Stimulated activated CD4-positive, alpha-beta T cell treated with anti-CD3 and anti-CD28 coated beads, Interleukin-2, amount 100 ng/mL, for 24 hours (primary cell): ENCODE results near the gene SIX5.
"Not testable (repeated sequence)": the region's sequence is repeated elsewhere in the genome, so short reads cannot be mapped to it uniquely, and the experiment has no call there.

Experiments
- DNase-seq, 2 donors: peaks; one replicate each; pipeline ENCODE4 v3.0.0-alpha.2; 2020

SIX5 gene

DNA sequence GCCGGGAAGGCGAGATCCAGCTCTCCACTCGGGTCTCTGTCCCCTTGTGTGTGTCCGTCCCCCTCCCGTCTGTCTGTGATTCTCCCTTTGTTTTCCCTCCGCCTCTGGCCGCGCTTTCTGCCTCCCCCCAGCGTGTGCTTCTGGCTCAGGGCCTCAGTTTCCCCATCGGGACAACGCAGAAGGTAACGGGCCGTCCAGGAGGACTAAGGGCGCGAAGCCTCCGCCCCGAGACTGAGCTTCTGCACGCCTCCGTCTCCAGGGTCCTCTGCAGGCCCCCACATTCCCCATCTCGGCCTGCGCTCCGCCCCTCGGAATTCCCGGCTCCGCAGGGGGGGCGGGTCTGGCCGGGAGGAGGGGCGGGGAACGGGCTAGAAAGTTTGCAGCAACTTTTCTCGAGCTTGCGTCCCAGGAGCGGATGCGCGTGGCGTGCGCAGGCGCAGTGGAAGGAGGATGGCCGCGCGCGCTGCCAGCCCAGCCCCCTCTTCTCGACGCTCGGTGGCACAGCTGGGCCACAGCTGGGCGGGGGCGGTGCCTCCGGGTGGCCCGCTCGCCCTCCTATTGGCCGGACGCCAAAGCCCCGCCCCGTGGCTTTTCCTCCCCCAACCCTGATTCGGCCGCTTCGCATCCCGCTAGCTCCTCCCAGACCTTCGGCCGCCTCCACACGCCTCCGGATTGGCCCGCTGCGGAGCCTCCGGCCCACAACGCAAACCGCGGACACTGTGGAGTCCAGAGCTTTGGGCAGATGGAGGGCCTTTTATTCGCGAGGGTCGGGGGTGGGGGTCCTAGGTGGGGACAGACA is at the start of gene SIX5:
Gene SIX5 (minus strand): TSS at position 269 of the 799 bp plus-strand sequence. CDS start 408 bp downstream, outside the sequence.
- DNase-seq, result peak; percentile 94 to 97

DNA sequence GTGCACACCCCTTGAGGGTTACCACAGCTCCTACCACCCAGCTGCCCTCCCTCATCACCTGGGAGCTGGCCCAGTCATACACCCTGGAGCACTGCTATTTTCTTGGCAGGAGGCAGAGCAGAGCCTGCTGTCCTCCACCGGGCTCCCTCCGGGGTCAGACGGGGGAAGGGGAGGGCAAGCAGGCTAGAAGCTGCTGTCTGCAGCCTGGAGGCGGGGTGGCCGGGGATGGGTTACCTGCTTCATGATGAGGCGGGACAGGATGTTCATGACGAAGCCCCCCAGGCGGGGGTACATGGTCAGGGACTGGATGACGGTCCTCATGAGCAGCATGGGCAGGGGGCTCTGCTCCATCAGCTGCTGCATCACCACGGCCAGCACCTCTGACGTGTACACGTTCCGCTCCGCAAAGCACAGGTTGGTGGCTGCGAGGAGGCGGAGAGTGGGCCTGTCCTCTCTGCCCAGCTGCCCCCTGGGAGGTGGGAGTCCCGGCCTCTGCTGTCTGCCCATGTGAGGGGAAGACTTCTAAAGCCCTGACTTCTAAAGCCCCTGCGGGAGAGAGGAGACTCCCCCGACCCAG is 48.8 kb upstream of the SIX5 start:
- DNase-seq, result no peak

DNA sequence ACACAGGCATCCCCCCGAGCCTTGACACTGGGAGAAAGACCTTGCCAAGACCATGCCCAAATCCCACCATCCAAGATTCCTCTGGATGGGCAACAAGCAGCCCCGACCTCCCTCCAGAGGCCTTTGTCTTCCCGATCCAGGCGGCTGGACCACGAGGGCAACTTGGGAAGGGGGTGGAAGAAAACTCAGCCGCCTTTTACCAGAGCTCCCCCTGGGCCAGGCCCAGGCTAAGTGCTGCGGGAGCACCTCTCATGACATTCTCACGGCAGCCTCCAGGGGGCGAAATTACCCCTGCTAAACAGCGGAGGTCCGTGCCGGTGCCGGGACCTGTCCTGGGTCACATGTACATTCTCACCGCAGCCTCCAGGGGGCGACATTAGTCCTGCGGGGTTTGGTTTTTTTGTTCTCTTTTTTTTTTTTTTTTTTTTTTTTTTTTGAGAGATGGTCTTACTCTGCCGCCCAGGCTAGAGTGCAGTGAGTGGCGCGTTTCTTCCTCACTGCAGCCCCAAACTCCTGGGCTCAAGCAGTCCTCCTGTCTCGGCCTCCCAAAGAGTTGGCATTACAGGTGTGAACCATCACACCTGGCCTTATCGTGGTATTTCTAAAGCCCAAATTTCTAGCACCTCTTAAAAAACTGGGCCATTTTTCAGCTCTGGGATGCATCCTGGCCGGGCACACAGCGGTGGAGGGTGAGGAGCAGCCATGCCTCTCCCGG is 48.1 kb upstream of the SIX5 start:
- peak; percentile 99 for DNase-seq

DNA sequence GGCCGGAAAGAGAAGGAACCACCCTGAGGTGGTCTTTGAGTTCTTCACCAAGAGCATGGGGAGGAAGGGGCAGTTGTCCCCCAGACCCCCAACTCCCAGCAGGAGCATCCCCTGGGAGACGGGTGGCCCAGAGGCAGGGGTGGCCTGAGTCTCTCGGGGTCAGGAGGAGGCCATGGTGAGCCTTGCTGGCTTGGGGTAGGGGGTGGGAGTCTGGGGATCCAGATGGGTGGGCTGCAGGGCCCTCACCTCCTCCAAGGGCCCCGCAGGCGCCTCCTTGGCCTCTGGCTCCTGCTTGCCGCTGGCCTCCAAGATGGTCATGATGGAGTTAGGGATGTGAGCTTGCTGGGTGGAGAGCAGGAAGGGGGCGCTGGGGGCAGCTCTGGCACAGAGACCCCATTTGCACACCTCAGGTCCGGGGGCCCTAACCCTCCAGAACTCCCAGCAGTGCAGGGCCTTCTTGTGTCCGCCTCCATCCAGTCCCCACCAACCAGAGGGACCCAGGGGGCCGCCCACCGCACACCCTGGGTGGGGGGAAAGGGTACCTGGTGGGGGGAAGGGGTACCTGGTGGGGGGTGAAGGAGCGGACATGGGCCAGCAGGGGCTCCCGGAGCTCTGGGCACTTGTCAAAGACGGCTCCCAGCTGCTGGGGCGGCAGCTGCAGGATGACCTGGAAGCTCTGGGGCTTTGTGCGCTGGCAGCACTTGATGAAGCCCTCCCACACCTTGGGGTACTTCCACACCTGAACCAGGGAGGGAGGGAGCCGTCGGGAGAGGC is 47.4 kb upstream of the SIX5 start:
- no peak for DNase-seq

DNA sequence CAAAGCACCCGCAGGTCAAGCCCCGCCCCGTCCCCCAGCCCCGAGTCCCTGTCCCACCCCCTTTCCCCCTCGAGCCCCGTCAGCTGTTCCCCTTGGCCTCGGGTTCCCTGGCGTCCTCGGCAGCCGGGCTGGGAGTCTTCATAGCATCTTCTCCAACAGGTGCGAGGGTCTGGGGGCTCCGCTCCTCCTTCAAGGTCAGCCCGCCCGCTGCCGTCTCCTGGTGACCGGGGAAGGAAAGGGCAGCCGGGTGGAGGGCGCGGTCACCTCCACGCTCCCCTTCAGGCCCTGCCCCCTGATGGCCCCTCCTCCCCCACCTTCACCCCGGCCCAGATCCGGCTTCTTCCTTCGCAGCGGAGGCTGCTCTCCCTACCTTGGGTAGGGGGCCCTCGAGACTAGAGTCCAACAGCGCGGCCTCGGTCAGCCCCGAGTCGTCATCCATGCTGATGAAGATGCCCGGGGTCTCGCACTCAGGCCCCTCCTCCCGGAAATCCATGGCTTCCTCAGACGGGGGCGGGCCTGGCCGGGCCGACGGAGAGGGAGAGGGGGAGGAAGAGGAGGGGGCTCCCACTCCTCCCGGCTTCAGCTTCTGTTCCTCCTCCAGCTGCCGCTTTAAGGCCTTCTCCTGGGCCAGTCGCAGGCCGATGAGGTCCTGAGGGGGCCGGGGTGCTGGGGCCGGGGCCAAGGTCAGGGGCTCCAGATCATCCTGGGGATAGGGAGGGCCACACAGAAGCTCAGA is 46.6 kb upstream of the SIX5 start:
- DNase-seq, result no peak

DNA sequence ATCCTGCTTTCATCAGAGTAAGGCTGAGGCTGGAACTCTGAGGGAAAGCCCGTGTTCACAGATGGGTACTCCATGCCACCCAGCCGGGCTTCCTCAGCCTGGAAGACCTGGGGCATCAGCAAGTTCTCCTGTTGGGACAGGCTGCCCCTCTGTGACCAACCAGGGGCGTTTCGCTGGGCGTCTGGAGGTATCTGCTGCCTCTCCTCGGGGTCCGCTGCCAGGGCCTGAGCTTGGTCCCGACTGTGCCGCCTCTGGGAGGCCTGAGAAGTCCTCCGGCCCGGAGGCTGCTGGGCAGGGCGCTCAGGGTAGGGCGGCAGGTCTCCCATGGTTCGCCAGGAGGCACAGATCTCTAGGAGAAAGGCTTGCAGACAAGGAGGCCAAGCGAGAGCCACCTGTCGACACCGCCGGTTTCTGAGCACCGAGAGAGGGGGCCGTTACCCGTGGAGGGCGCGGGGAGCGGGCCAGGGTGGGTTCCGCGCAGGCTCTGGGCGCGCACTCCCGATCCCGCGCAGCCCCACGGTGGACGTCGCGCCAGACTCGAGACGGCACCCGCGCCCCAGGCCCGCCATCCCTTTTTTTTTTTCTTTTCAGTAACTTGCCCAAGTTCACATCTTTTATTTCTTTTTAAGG is 45.9 kb upstream of the SIX5 start, which contains the start of gene RSPH6A:
Gene RSPH6A (minus strand): TSS at position 458 of the 630 bp plus-strand sequence. CDS start 132 bp downstream, at position 326.
- DNase-seq, result no peak

DNA sequence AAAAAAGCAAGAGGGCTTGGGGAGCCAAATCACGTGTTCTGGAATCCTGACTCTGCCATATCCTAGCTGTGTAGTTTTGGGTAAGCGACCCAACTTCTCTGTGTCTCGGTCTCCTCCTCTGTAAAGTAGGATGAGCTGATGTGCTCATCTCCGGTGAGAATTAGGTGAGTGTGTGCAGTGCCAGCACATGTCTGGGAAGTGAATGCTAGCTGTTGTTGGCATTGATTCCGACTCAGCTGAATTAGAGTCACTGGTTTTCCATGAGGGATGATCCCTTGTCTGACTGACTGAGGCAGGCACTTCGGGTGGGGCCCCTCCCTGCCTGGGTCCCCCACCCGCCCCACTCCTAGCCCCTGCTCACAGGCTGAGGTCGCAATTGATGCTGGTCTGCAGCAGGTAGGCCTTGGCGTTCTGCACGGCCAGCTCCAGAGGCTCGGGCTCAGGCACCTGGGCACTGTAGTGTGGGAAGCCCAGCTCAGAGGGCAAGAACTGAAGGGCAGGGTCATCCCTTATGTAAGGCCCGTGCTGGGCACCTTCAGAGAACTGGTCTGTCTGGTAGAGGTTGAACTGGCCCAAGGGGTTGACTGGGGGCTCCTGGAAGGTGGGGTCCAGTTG is 45.2 kb upstream of the SIX5 start:
- DNase-seq, result no peak

DNA sequence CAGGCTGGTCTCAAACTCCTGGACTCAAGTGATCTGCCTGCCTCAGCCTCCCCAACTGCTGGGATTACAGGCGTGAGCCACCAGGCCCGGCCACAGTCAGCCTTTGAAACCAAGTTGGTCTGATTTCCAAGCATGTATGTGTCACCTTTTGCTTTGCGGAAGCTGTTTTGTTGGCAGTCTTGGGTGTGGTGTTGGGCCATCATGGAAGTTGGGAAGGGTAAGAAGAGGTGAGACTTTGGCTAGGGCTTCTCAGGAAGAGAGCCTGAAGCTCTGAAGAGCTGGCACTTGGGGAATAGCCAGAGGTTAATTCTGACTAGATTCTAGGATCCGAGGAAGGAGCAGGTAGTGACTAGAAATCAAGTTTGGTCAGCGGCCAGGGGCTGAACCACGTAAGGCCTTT is 43.2 kb upstream of the SIX5 start:
- DNase-seq, result no peak

DNA sequence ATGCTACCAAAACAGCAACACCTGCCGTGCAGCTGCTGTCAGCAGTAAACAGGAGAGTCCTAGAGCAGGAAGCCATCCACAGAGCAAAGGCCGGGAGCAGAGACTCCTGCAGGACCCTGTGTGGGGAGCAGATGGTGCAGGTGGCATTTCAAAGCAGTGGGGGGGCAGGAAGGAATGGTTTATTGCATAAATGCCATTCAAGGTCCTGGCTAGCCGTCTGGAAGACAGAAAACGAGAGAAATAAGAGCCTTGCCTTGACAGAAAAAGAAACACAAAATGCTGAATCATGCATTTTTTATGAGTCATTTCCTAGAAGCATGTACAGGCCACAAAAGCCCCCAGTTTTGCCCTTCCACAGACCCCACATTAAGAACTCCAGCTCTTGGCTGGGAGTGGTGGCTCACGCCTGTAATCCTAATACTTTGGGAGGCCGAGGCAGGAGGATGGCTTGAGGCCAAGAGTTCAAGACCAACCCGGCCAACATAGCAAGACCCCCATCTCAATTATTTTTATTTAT is 40.6 kb upstream of the SIX5 start:
- DNase-seq, result no peak

DNA sequence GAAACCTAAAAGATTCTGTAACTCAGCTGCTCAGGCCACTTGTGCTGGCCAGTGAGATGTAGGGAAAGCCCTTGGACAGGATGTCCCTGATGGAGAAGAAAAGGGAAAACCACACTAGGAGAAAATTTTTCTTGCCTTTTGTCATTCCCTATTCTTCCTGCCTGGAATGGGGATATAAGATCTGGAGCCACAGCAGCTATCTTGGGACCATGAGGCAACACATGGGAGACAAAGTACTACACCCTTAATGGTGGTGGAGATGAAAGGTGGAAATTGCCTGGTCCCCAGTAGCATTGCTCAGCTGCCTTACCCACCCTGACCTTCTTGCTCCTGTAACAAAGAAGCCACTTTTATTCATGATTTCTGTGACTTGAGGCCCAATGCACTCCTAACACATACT is 36.7 kb upstream of the SIX5 start:
- no peak for DNase-seq

DNA sequence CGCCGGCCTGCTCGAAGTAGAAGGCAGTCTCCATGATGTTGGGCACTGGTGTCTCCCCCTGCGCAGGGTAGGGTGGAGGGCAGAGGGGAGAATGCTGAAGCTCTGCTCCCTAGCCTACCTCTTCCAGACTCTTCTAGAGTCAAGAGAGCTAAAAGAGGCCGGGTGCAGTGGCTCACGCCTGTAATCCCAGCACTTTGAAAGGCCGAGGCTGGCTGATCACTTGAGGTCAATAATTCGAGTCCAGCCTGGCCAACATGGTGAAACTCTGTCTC is 35.8 kb upstream of the SIX5 start:
- no peak for DNase-seq

DNA sequence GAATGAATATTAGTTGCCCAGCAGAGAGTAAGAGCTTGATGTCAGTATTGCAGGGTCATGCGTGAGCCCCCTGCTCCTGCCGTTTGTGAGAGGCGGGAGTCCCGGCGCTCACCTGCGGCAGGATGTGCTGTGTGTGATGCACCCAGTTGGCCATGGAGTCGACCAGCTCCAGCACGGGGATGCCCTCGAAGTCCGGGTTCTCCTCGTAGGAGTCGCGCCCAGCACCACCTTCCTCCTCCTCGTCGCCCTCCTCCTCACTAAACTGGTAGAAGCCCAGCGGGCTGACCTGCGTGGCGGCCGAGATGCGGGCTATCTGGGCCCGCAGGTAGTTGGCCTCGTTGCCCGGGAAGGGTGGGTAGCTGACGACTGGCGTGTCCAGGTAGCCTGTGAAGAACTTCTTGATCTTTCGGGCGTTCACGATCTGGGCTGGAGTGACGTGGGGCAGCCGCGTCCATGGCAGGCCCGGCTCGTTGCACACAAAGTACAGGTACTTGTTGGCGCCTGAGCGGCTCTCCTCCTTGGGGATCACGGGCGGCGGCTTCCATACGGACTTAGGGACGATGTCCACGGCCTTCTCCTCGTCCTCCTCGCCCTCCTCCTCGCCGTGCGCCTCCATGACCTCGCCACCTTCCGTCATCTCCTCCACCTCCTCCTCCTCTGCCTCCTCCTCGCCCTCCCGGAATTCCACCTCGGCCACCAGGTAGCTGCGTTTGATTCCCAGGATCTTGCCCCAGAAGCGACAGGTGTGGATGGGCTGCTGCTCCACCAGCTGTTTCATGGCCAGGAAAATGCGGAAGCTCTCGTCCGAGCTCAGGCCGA is 35.3 kb upstream of the SIX5 start:
- no peak for DNase-seq

DNA sequence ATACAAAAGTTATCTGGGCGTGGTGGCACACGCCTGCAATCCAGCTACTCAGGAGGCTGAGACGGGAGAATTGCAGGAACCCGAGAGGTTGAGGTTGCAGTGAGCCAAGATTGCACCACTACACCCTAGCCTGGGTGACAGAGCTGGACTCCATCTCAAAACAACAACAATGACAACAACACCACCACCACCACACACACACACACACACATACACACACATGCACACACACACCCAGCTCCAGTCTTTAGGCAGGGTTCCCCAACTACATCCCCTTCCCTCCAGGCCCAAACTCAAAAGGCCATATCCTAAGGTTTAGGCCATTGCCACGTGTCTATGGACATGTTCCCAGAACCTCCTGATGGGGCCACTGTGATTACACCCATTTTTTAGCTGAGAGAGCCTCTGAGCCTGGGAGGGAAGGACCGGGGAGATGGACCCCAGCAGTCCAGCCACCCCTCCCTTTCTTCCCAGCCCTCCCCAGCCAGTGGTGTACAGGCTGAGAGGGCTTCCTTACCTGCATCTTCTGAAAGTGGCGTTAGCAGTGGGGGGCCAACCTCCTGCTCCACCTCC is 32.6 kb upstream of the SIX5 start:
- no peak for DNase-seq

DNA sequence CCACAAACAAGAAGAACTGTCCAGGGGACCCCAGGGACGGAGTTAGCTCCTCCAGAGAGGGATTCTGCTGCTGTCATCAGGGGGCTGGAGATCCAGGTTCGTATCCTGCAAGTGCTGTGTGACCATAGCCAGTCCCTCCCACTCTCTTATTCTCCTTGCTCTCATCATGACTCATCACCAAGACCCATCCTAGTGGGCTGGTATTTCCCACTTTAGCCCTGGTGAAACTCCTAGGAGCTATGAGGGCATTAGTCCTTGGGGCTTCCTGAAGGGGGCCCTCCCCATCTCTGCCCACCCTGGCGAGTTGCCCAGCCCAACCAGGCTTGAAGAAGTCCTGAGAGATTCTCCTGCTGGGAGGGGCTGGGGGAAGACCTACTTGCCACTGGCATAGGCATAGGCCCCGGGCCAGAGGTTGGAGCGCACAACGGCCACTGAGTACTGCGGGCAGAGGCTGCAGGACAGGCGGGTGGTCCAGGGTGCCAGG is 31.1 kb upstream of the SIX5 start:
- no peak for DNase-seq

DNA sequence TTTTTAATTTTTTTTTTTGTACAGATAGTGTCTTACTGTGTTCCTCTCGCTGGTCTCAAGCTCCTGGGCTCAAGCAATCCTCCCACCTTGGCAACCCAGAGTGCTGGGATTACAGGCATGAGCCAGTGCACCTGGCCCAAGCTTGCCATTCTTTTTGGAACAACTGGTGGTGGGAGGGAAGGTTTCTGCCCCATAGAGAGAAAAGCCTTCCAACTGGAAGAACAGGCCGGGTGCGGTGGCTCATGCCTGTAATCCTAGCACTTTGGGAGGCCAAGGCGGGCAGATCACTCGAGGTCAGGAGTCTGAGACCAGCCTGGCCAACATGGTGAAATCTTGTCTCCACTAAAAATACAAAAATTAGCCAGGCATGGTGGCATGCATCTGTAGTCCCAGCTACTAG is 30.5 kb upstream of the SIX5 start:
- DNase-seq, result not testable (repeated sequence)

DNA sequence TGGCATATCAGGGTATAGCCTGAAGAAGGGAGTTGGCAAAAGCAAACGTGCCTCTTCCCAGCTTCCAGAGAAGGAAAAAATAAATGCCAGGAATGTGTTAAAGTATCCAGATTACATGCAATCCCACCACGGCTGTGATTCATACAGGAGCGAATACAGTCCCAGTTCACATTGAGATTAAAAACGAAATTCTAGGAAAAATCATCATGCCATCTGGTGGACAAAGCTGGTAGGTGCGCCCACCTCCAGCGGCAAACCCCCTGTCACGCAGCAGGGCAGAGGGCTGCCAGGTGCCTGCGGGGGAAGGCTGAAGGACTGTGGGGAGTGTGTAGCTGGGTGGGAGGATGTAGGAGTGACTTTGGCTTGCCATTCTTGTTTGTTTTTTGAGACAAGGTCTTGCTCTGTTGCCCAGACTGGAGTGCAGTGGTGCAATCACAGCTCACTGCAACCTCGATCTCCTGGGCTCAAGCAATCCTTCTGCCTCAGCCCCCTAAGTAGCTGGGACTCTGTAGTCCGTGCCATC is 30.0 kb upstream of the SIX5 start:
- peak; percentile 68 to 69 for DNase-seq

DNA sequence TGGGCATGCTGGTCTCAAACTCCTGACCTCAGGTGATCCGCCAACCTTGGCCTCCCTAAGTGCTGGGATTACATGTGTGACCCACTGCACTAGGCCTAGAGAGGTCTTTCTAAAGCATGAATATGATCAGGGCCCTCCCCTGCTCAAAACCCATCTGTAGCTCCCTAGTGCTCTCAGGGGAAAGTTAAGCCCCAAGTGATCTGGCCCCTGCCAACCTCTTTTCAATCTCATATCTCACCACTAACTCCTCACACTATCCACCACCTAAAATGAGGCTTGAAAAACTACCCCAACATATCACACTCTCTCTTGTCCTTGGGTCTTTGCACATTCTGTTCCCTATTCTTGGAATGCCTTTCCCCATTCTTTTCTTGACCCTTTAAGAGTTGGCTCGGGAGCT is 25.6 kb upstream of the SIX5 start:
- no peak for DNase-seq

DNA sequence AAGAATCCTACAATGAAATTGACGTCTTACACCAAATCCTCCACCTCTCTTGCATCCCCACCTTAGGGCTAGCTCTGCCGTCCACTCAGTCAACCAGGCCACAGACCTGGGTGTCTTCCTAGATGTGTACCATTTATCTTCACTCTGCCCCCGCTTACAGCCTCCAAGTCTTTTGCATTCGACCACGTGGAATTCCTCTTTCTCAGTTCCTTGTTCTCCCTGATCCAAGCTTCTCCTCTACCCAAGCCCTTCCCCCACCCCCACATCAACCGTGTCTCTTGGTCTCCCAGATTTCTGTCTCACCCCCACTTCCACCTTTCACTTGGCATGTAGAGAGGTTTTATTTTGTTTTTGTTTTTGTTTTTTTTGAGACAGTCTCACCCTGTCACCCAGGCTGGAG is 24.8 kb upstream of the SIX5 start:
- DNase-seq, result no peak

DNA sequence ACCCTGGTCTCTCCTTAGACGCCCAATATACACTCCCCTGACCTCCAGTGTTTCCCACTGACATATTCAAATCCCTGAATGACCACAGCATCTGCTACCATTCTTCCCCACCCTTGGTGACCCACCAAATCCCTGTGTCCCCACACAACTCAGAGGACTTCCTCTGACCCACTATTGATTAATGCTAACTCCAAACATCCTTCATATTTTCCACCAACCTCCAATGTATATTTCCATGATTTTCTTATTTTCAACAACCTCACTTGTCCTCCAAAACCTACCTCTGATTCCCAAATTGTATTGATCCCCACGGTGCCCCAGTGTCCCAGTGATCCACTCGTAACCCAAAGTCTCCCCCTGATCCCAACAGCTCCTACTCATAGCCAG is 24.1 kb upstream of the SIX5 start:
- DNase-seq, result no peak
